Measurements from ENCODE around the gene IL1A.

IL1A gene

GRCh38 chr2:112792419-112792818 is 8.1 kb upstream of the IL1A start:
- no peak for DNase-seq (ENCODE audit: low spot score)

- DNase-seq (ENCODE audit: low spot score), result no peak
These were observed 7.5 kb upstream of the IL1A start for GRCh38 chr2:112791693-112792230.

GRCh38 chr2:112791019-112791418 is 6.7 kb upstream of the IL1A start:
- no peak for DNase-seq (ENCODE audit: low spot score)

- DNase-seq (ENCODE audit: low spot score), result no peak
These were observed 6.0 kb upstream of the IL1A start for GRCh38 chr2:112790305-112790704.

GRCh38 chr2:112789186-112789585 is 4.9 kb upstream of the IL1A start:
- DNase-seq (ENCODE audit: low spot score), result no peak

GRCh38 chr2:112788653-112789052 is 4.4 kb upstream of the IL1A start:
- DNase-seq (ENCODE audit: low spot score), result no peak

GRCh38 chr2:112787729-112788393 is 3.6 kb upstream of the IL1A start:
- DNase-seq (ENCODE audit: low spot score), result peak; percentile 69

GRCh38 chr2:112787294-112787693 is 3.0 kb upstream of the IL1A start:
- DNase-seq (ENCODE audit: low spot score), result no peak

- no peak for DNase-seq (ENCODE audit: low spot score)
These were observed 1.0 kb downstream of the IL1A start for GRCh38 chr2:112783187-112783714.

GRCh38 chr2:112782234-112782799 is 2.0 kb downstream of the IL1A start:
- DNase-seq (ENCODE audit: low spot score), result no peak

- no peak for DNase-seq (ENCODE audit: low spot score)
These were observed 4.7 kb downstream of the IL1A start for GRCh38 chr2:112779598-112779997.

- no peak for DNase-seq (ENCODE audit: low spot score)
These were observed 7.3 kb downstream of the IL1A start for GRCh38 chr2:112777036-112777435.

GRCh38 chr2:112776113-112776512 is 8.2 kb downstream of the IL1A start:
- no peak for DNase-seq (ENCODE audit: low spot score)

GRCh38 chr2:112774536-112775285 is 9.6 kb downstream of the IL1A start:
- DNase-seq (ENCODE audit: low spot score), result no peak

GRCh38 chr2:112773556-112773955 is 10.7 kb downstream of the IL1A start:
- no peak for DNase-seq (ENCODE audit: low spot score)

GRCh38 chr2:112772911-112773475 is 11.3 kb downstream of the IL1A start:
- DNase-seq (ENCODE audit: low spot score), result no peak

GRCh38 chr2:112772322-112772721 is 12.0 kb downstream of the IL1A start:
- DNase-seq (ENCODE audit: low spot score), result peak; percentile 67

- DNase-seq (ENCODE audit: low spot score), result no peak
These were observed 15.9 kb downstream of the IL1A start for GRCh38 chr2:112768432-112768831.

- peak; percentile 25 for DNase-seq (ENCODE audit: low spot score)
These were observed 16.5 kb downstream of the IL1A start for GRCh38 chr2:112767693-112768330.

- DNase-seq (ENCODE audit: low spot score), result no peak
These were observed 19.0 kb downstream of the IL1A start for GRCh38 chr2:112765251-112765650.

GRCh38 chr2:112764071-112765044 is 19.9 kb downstream of the IL1A start, which contains the start of gene CKAP2L:
Gene CKAP2L (minus strand): TSS chr2:112764609. CDS start chr2:112764598, 11 bp downstream.
- DNase-seq (ENCODE audit: low spot score), result peak; percentile 96

All from pons (tissue), 1 donor.